ENCODE results near the gene FLAD1.
"Not testable (repeated sequence)": the region's sequence is repeated elsewhere in the genome, so short reads cannot be mapped to it uniquely, and the experiment has no call there.

FLAD1 gene

GRCh38 chr1:154967331-154967950 is 15.7 kb upstream of the FLAD1 start:
- no peak for DNase-seq (ENCODE audit: low read depth in 2 of 2)

- no peak for DNase-seq (ENCODE audit: low read depth in 2 of 2)
Measured at GRCh38 chr1:154968731-154969130, 14.4 kb upstream of the FLAD1 start.

- no peak for DNase-seq (ENCODE audit: low read depth in 2 of 2)
Measured at GRCh38 chr1:154969246-154969645, 13.9 kb upstream of the FLAD1 start.

- no peak for DNase-seq (ENCODE audit: low read depth in 2 of 2)
Measured at GRCh38 chr1:154969860-154970452, 13.2 kb upstream of the FLAD1 start.

- peak; percentile 80 to 84 for DNase-seq (ENCODE audit: low read depth in 2 of 2)
Measured at GRCh38 chr1:154970631-154971340, 12.4 kb upstream of the FLAD1 start, which contains the start of gene SHC1. Gene SHC1, minus strand, starts transcription at chr1:154970747. Its CDS starts 221 bp downstream, at chr1:154970526.

GRCh38 chr1:154971341-154971998 is 11.7 kb upstream of the FLAD1 start:
- DNase-seq (ENCODE audit: low read depth in 2 of 2), result no peak

GRCh38 chr1:154972213-154972516 is 11.0 kb upstream of the FLAD1 start:
- DNase-seq (ENCODE audit: low read depth in 2 of 2), result no peak

- peak; percentile 87 for DNase-seq (ENCODE audit: low read depth in 2 of 2)
Measured at GRCh38 chr1:154972517-154973343, 10.4 kb upstream of the FLAD1 start.

- DNase-seq (ENCODE audit: low read depth in 2 of 2), result peak; percentile 87
Measured at GRCh38 chr1:154973344-154974101, 9.6 kb upstream of the FLAD1 start.

GRCh38 chr1:154974102-154974807 is 8.9 kb upstream of the FLAD1 start, which contains the start of gene CKS1B:
Gene CKS1B, plus strand, starts transcription at chr1:154974681. Its CDS starts 65 bp downstream, at chr1:154974746.
- DNase-seq (ENCODE audit: low read depth in 2 of 2), result peak; percentile 100

- peak; percentile 88 to 89 for DNase-seq (ENCODE audit: low read depth in 2 of 2)
Measured at GRCh38 chr1:154974808-154975408, 8.2 kb upstream of the FLAD1 start.

GRCh38 chr1:154975409-154976059 is 7.6 kb upstream of the FLAD1 start:
- DNase-seq (ENCODE audit: low read depth in 2 of 2), result no peak

- DNase-seq (ENCODE audit: low read depth in 2 of 2), result not testable (repeated sequence)
Measured at GRCh38 chr1:154977762-154978161, 5.4 kb upstream of the FLAD1 start.

GRCh38 chr1:154978360-154978759 is 4.8 kb upstream of the FLAD1 start:
- no peak for DNase-seq (ENCODE audit: low read depth in 2 of 2)

GRCh38 chr1:154982341-154982740 is 803 bp upstream of the FLAD1 start:
- no peak for DNase-seq (ENCODE audit: low read depth in 2 of 2)

- DNase-seq (ENCODE audit: low read depth in 2 of 2), result no peak
Measured at GRCh38 chr1:154983776-154984466, 777 bp downstream of the FLAD1 start.

- not testable (repeated sequence) for DNase-seq (ENCODE audit: low read depth in 2 of 2)
Measured at GRCh38 chr1:154986736-154987135, 3.6 kb downstream of the FLAD1 start.

GRCh38 chr1:154987326-154987725 is 4.2 kb downstream of the FLAD1 start:
- DNase-seq (ENCODE audit: low read depth in 2 of 2), result no peak

Measured in fibroblast of skin of left biceps (primary cell).